Stimulated activated CD4-positive, alpha-beta T cell treated with anti-CD3 and anti-CD28 coated beads, TNF-alpha, amount 100 ng/mL, for 24 hours (primary cell): ENCODE data around the gene ZNRF3.
"Not testable (repeated sequence)": the region's sequence is repeated elsewhere in the genome, so short reads cannot be mapped to it uniquely, and the experiment has no call there.

Source experiments
- DNase-seq, 3 experiments: peaks; one replicate each; pipeline ENCODE4 v3.0.0-alpha.2; 2020; ENCODE audit warnings: low read depth in 3 of 3

ZNRF3 gene

DNA sequence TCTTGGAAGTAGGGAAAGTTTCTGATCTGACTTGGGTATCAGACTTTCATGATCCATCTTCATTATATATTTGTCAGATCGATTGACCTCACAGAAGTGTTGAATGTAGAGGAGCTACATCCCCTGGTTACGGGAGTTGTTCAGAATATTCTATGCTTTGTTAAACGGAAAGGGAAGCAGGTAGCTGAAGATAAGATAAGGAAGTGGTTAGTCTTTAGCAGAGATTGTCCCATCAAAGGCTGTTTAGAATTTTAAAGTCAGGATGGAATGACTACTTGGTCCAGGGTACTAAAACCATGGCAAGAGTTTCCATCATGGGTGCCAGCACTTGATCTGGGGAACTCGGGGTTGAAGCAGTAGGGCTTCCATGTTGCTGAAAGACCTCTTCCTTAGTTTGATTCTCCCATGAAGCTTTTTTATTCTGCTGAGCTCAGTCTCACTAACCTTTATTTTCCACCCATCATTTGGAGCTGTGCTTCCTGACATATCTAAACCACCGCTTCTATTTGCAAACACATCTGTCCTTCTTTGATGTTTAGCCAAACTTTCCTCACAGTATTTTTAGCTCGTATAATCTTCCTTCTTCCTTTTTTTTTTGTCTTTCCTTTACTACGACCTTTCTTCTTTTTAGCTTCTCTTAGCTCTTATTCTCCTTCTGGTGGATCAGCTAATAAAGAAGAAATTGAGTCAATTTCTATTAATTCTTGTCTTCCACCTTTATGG is 182.3 kb downstream of the ZNRF3 start:
- DNase-seq = no peak

DNA sequence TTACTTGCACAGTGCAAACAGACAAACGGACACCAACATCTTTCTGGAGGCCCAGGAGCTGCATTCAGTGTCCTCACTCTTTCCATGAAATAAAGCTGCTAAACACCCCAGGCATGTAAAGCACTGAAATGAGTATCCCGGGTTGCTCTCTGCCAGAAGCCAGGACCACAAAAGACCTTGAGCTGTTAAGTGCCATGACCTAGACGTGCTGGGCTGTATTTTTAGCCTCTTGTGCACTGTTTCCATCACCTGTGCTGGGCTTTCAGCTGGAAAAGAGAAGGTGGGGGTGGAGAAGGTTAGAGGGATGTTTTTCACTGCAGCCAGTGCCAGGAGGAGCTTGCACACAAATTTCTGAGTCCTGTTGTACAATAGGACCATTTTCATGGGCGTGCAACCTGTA is 186.1 kb downstream of the ZNRF3 start:
- DNase-seq = no peak

DNA sequence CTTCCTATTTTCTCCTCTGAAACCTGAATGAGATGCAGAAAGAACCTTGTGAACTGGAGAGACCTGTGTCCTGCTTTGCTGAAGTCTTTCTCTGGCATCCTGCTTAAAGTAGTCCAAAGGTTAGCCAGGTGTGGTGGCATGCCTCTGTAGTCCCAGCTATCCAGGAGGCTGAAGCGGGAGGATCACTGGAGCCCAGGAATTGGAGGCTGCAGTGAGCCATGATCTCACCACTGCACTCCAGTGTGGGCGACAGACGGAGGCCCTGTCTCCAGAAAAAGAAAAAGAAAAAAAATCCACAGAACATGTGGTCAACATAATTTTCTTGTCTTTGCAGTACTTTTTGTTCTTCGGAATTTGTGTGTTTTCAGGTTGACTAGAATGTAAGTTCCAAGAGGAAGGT is 187.1 kb downstream of the ZNRF3 start:
- DNase-seq = no peak

DNA sequence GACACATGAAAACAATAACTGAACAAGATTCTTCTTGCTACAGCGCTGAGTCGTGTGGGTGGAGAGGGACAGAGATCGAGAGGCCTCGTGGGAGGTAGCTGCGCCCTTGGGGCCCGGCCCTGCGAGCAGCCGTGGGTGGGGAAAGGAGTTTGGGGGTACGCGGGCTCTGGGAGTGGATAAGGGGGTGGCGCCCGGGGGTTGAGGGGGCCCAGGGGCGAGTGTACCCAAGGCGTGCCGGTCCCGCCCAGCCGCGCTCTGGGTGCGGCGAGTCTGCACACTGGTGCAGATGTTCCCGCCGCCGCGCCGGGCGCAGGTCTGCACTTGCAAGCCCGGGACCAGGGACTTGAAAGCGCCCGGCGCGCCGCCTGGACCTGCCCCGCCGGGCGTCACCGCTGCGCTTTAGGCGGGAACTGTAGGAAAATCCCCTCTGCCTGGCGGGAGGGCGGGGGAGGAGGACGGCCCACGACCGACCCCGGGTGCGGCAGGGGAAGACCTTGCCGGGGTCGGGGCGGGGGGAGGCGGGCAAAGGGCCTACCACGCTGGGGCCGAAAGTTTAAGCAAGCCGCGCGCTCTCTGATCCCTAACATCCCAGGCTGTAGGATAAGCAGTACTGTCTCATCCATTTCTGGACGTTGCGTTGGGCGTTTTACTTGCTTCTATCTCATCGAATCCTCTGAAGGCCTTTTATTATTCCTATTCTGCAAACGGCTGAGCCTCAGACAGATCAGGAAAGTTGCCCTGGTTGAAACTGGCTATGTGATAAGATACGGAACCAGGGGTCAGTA is 188.1 kb downstream of the ZNRF3 start:
- peak in 2 of 3 experiments; percentile 14 to 34 for DNase-seq

DNA sequence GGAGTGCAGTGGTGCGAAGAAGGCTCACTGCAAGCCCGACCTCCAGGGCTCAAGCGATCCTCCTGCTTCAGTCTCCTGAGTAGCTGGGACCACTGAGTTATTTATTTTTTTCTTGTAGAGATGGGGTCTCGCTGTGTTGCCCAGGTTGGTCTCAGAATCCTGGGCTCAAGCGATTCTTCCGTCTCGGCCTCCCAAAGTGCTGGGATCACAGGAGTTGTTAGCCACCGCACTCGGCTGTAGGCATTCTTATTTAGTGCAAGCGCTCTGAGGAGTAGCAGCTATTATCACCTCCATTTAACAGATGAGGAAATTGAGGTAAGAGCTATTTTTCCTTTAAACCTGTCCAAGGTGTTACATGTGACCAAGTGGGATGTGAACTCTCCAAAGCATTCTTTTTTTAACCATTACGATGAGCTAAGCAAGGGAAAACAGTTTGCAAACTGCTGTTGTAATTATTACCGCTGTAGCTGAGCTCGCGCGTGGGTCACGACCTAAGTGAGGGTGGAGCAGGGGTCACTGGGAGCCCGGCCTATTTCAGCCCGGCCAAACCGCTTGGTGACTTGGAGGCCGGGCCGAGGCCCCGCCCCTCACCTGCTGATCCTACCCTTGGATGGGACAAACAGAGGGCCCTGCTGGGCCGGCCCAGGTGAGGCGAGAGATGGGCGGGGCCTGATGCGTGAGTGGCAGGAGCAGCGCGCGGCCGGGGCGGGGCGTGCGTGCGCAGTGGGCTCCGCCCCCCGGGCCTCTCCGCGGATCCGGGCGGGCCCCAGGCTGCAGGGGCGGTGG is 189.0 kb downstream of the ZNRF3 start:
- peak; percentile 58 to 81 (median 71) for DNase-seq

DNA sequence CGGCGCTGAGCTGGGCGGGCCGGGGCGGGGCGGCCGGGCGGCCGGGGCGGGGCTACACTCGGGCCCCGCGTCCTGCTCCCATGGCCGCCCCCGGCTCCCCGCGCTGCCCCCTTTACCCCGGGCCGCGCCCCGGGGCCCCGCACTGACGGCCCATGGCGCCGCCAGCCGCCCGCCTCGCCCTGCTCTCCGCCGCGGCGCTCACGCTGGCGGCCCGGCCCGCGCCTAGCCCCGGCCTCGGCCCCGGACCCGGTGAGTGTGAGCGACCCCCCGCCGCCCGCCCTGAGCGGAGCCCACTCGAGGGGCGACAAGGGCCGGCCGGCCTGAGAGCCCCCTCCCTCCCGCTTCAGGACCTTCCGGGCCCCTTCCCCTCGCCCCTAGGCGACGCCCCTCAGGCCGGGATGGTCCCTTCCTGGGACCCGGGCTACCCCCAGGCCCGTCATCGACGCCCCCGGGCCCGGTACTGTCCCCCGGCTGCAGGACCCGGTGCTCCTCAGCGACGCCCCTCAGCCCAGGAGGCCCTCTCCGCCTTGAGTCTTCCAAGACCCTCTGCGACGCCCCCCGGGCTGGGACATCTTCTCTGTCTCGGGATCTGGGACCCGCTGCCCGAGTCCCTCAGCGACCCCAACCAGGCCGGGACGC is 189.7 kb downstream of the ZNRF3 start, which contains the start of gene KREMEN1:
TSS of gene KREMEN1 (plus strand) at position 57 of the 639 bp plus-strand sequence. CDS start at position 153, 96 bp downstream.
- no peak for DNase-seq

DNA sequence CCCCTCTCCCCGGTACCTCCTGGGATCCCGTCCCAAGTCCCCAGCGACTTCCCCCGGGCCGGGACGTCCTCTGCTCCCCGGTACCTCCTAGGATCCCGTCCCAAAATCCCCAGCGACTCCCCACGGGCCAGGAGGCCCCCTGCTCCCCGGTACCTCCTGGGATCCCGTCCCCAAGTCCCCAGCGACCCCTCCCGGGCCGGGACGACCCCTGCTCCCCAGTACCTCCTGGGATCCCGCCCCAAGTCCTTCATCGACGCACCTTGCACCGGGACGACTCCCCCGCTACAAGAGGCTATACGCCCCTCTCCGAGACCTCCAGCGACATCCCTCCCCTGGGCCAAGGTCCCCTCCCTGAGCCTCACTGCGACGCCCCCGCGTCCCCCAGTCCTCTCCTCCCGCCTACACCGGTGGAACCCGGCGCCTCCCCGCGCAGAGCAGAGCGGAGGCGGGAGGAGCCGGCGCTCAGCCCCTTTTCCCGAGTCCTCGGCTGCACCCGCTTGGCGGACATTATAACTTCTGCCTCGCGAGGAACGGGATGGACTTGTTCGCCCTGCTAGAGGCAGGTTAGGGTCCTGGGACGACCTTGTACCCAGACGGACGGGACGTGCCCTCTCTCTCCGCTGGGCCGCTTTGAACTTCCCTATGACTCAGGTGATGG is 190.4 kb downstream of the ZNRF3 start:
- peak in 1 of 3 experiments; percentile 11 for DNase-seq

DNA sequence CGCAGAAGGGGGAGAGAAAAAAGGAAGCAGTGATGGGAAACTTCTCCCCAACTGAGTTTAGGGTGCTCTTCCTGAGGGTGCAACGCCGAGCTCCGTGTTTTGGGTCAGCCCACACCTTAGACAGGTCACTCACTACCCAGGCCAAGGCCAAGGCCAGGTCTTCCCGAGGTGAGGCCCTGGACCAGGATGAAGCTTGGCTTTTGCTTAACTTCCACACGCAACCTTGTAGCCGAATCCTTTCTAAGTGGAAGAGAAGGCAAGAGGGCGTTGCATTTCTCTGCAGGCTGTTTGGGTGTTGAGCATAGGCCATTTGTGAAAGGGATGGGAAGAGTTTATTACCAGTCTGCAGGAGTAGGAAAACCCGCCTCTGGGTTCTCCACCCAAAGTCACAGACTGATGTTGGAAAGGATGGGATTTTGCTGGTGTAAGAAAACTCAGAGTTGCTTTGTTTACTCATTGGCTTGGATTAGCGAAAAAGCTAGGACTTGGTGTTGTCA is 191.0 kb downstream of the ZNRF3 start:
- no peak for DNase-seq

DNA sequence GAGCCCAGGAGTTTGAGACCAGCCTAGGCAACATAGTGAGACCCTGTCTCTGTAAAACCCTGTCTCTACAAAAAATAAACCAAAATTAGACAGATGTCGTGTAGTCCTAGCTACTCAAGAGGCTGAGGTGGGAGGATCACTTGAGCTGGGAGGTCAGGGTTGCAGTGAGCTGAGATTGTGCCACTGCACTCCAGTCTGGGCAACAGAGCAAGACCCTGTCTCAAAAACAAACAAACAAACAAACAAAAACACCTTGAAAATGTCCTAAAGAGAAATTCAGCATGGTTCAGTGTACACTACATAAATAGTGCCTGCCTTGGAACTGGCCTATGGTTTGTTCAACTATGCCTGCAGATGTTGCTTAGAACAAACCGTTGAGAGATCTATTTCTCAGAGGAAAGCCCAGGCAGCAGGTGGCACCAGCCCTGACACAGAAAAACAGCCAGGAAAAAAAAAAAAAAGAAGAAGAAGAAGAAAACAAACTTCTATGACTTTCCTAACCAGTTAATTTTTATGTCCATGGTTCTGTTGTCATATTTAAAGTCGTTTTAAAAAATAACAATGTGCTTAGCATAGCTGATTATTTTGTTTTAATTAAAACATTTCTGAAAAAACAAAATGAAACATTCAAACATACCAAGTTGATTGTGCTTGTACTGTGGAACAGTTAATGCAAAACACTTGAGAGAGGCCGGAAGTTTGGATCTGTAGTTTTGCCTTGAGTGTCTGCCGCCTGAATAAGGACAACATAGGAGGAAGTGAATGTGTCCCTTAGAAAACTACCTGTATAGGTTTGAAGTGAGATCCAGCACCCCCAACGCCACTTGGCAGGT is 194.9 kb downstream of the ZNRF3 start:
- DNase-seq = no peak

DNA sequence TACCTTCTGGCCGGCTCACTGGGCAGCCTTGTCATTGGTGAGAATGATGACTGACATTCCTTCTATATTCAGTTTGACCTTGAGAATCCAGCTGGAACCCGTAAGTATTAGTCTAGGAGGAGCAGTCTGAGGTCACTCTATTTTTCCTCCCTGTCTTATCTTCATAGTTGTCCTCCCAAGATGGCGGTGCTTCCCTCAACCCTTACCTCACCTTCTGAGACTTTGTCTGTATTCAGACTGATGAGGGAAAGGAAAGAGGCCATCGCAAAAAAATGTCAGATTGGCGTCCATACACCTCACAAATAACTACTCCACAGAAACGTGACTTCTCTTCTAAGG is 195.5 kb downstream of the ZNRF3 start:
- no peak for DNase-seq

DNA sequence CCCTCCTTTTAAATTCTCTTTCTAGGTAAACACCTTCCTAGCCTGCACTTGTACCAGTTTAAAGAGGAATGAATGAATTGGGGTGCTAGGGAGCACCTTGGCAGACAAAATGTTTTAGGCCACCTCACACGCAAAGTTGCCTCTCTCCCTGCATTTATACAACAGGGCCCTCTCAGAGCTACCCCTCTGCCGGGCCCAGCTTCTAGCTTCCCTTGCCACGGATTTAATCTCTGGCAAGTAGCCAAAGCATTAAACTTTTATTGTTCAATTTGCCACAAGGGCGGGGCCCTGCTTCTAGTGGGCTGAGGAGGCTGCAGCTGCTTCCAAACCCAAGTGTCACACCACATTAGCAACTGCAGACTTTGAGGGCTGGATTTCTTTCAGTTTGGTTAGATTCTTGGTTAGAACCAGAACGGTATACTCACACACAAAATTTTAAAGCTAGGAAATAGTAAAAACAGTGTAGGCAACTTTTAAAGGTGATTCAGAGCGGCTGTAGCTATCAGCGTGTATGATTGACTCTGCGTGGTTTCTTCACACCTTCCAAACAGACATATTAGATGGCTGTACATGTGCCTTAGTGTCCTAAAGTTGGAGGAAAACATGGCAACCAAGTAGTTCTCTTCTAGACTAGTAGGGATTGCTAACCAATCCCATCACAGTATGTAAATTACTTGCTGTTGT is 196.0 kb downstream of the ZNRF3 start:
- DNase-seq = no peak

DNA sequence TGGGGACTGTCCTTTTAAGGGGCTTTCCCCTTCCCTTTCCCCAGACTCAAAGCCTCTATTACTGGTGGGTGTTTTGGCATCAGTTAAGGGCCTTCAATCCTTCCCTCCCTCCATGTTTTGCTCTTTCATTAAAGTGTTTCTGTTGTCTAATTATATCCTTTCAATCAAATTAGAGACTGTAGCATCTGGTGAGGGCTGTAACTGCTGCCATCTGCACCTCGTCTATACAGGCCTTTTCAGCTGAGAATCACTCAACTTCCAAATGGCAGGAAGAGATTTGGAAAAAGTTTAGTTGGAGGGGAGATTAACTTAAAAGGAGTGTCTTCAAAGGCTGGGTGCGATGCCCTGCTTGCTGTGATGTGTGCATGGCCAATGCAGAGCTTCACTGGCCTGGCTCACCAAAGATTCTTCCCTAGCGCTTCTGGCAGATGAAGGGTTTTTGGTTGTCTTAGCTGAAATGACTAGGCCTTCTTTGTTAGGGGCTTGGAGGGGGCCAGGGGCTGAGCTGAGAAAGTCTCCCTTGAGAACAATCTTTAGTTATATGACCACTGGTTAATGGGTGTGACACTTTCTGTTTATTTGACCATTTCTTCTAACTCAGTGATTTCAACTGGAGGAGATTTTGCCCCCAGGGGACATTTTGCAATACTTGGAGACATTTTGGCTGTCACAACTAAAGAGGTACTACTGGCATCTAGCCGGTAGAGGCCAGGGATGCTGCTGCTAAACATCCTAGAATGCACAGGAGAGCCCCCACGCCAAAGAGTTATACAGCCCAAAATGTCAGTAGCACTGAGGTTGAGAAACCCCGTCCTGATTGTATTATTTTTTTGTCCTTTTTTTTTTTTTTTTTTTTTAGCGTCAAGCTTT is 197.0 kb downstream of the ZNRF3 start:
- DNase-seq = no peak

DNA sequence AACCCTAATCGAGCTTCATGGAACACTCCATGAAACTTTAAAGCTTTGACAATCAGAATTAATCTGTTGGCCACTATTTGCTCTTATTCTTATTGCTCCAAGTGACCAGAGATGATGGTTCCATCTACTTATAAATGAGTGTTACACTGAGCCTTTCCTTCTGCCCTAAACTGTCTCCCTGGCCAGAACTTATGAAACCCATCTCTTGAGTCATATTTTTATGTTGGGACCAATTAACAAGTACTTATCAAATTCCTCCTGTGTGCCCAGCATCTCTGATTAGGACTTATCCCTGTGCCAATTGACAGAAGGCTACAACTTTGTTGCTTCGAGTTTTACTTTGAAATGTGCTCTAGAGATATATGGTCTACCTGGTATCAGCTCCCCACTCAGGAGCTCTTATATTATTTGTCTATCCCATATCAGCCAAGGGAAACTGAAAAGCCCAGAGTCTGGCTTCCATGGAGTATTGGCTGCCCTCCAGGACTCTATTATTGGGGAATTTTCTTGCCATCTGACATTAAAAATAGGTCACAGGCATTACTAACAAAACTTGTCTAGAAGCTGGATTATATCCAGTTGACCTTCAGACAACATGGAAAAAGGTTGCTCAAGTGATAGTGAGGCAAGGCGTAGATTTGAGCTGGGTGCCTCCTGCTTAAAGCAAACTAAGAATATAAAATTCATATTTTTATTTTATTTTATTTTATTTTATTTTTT is 198.3 kb downstream of the ZNRF3 start:
- DNase-seq = no peak

DNA sequence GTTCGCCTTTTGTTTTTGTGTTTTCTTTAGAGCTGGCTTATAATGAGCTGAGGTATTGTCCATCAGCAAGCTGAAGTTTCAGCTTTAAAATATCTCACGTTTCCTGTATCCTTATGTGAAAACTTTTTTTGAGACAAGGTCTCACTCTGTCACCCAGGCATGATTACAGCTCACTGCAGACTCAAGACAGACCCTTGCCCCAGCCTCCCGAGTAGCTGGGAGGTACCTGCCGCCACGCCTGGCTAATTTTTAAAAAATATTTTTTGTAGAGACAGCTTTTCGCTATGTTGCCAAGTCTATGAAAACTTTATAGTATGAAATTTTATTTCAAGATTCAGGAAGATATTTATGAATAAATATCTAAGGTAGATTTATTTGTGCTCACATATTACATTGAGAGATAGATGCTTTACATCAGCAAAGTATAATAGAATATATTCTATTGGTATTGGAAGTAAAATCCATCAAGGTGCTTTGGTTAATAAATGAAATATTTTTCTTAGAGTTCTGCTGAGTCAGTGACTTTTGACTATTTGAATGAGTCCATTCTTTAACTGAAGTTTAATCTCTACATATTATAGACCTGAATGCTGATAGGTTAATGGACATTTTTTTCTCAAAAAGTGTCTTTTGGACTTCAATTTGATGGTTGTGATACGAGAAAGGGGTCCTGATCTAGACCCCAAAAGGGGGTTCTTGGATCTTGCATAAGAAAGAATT is 199.6 kb downstream of the ZNRF3 start:
- no peak for DNase-seq

DNA sequence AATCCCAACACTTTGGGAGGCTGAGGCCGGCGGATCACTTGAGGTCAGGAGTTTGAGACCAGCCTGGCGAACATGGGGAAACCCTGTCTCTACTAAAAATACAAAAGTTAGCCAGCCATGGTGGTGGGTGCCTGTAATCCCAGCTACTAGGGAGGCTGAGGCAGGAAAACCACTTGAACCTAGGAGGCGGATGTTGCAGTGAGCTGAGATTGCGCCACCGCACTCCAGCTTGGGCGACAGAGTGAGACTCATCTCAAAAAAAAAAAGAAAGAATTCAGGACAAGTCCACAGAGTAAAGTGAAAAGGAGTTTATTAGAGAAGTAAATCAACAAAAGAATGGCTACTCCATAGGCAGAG is 200.2 kb downstream of the ZNRF3 start:
- not testable (repeated sequence) for DNase-seq

DNA sequence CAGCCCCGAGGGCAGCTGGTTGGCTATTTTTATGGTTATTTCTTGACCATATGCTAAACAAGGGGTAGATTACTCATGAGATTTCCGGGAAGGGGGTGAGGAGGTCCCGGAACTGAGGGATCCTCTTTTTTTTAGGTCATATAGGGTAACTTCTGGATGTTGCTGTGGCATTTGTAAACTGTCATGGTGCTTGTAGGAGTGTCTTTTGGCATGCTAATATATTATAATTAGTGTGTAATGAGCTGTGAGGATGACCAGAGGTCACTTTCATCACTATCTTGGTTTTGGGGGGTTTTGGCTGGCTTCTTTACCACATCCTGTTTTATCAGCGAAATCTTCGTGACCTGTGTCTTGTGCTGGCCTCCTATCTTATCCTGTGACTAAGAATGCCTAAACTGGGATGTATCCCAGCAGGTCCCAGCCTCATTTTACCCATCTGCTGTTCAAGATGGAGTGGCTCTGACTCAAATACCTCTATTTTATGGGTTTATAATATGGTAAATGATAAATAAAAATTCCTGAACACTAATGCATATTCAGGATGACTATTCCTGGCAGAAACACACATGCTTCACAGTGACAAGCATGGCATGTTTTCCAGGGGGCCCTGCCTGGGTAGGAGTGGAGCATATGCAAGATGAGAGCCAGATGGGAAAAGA is 200.7 kb downstream of the ZNRF3 start:
- no peak for DNase-seq

DNA sequence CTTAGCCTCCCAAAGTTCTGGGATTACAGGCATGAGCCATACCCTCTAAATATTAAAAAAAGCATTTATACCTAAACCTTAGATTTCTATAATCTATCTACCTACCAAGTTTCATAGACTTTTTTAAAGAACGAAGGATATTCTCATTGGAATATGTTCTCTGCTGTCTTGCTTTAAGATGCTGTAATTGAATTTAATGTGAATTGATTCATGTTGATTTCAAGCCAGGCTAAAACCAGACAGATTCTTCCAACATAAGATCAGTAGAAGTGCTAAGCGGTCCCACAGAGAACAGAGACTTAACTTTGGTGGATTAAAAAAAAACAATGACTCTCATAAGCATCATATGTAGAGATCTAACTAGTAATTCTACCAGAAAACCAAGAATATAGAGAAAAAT is 203.6 kb downstream of the ZNRF3 start:
- DNase-seq = no peak
